OCI-LY1 (cell line): Measurements from ENCODE around the gene SURF4.

Experiments used
- H2AFZ ChIP-seq: fragments of 200-600 bp; sonication (generic), shearing (Covaris generic); 2 replicates; pipeline ENCODE4 v1.6.0; 2014; ENCODE audit warnings: antibody characterized with exemption, mild to moderate bottlenecking, low read length
- H3F3A ChIP-seq: fragments of 200-600 bp; sonication (generic), shearing (Covaris generic); 2 replicates; pipeline ENCODE4 v1.6.0; 2014; ENCODE audit warnings: mild to moderate bottlenecking, antibody characterized with exemption, low read length, moderate library complexity; ENCODE audit not compliant: insufficient read depth
- H3K27ac ChIP-seq: fragments of 200-600 bp; sonication (generic); 2 replicates; pipeline ENCODE4 v1.5.1; 2014; ENCODE audit warnings: low read length, mixed run types, mild to moderate bottlenecking, low read depth; ENCODE audit not compliant: poor library complexity, severe bottlenecking
- H3K27me3 ChIP-seq: fragments of 200-600 bp; sonication (generic); 2 replicates; pipeline ENCODE4 v1.6.0; 2014; ENCODE audit warnings: antibody characterized with exemption, mild to moderate bottlenecking, low read length, moderate library complexity; ENCODE audit not compliant: insufficient read depth
- H3K36me3 ChIP-seq: fragments of 200-600 bp; sonication (generic); 2 replicates; pipeline ENCODE4 v1.6.1; 2014; ENCODE audit warnings: mild to moderate bottlenecking, antibody characterized with exemption, low read length, moderate library complexity, mixed read lengths; ENCODE audit not compliant: insufficient read depth
- H3K4me1 ChIP-seq: fragments of 200-600 bp; sonication (generic); 2 replicates; pipeline ENCODE4 v1.5.1; 2014; ENCODE audit warnings: mild to moderate bottlenecking, low read length, moderate library complexity; ENCODE audit not compliant: insufficient read depth, severe bottlenecking
- H3K4me2 ChIP-seq: fragments of 200-600 bp; sonication (generic), shearing (Covaris generic); 2 replicates; pipeline ENCODE4 v1.6.1; 2014; ENCODE audit warnings: low read length
- H3K4me3 ChIP-seq: fragments of 200-600 bp; sonication (generic); 2 replicates; pipeline ENCODE4 v1.5.1; 2014; ENCODE audit warnings: low read length, low read depth, mild to moderate bottlenecking, mixed read lengths; ENCODE audit not compliant: poor library complexity, severe bottlenecking
- H3K79me2 ChIP-seq: fragments of 200-600 bp; shearing (Covaris generic); 2 replicates; pipeline ENCODE4 v1.6.1; 2016; ENCODE audit warnings: mixed run types, low read length, mixed read lengths; ENCODE audit not compliant: insufficient read depth
- H3K9ac ChIP-seq: fragments of 200-600 bp; sonication (generic), shearing (Covaris generic); 2 replicates; pipeline ENCODE4 v1.6.1; 2014; ENCODE audit warnings: mild to moderate bottlenecking, low read length, mixed read lengths
- H3K9me2 ChIP-seq: fragments of 200-600 bp; sonication (generic), shearing (Covaris generic); 2 replicates; pipeline ENCODE4 v1.6.1; 2014; ENCODE audit warnings: low read depth, mild to moderate bottlenecking, low read length, mixed read lengths
- H3K9me3 ChIP-seq: fragments of 200-600 bp; shearing (Covaris generic); 2 replicates; pipeline ENCODE4 v1.6.1; 2014; ENCODE audit warnings: low read length, mixed read lengths
- H4K20me1 ChIP-seq: fragments of 200-600 bp; sonication (generic), shearing (Covaris generic); 2 replicates; pipeline ENCODE4 v1.6.0; 2016; ENCODE audit warnings: mild to moderate bottlenecking, low read length; ENCODE audit not compliant: insufficient read depth
- CTCF ChIP-seq: fragments of 200-600 bp; sonication (generic), shearing (Covaris generic); IDR thresholded peaks from 2 replicates; pipeline ENCODE4 v1.5.1; 2017; ENCODE audit warnings: mild to moderate bottlenecking, antibody characterized with exemption, low read length, moderate library complexity, mixed read lengths
- EZH2 ChIP-seq: fragments of 200-600 bp; sonication (generic), shearing (Covaris generic); IDR thresholded peaks from 2 replicates; pipeline ENCODE4 v1.8.0; 2017; ENCODE audit warnings: borderline replicate concordance, mixed run types, mild to moderate bottlenecking, antibody characterized with exemption, low read length, moderate library complexity, mixed read lengths

The SURF4 gene

GRCh38 chr9:133345596-133345995 lies 30.3 kb downstream of the SURF4 start:
- Histone ChIP-seq H3K4me3 (no peak overlapping the region), H3K9me3 (no peaks in the 10 kb centered on the region), H3K4me1 (peaks cover 35% of the 10 kb centered on the region), H3K9ac (no peak overlapping the region), H3K9me2 (no peaks in the 10 kb centered on the region), H3K4me2 (no peak overlapping the region), H3K79me2 (peaks cover 13% of the 10 kb centered on the region), H2AFZ (no peak overlapping the region), H3F3A (peaks cover 6% of the 10 kb centered on the region; the same call in 1 of the 2 replicates), H4K20me1 (no peaks in the 10 kb centered on the region), H3K27ac (no peak overlapping the region), H3K36me3 (peaks cover 76% of the 10 kb centered on the region), H3K27me3 (no peaks in the 10 kb centered on the region)
- TF ChIP-seq CTCF (no peak), EZH2 (no peak)

- Histone ChIP-seq H3K27ac (no peak overlapping the region), H3K4me2 (no peak overlapping the region), H4K20me1 (no peaks in the 10 kb centered on the region), H3F3A (0 out of 2 replicates have a peak, but pooled peaks cover 2% of the 10 kb centered on the region), H3K9me2 (no peaks in the 10 kb centered on the region), H3K27me3 (no peaks in the 10 kb centered on the region), H3K9ac (no peak overlapping the region), H3K79me2 (peaks cover 13% of the 10 kb centered on the region), H3K36me3 (peaks cover 76% of the 10 kb centered on the region), H2AFZ (no peak overlapping the region), H3K4me3 (no peak overlapping the region), H3K4me1 (peaks cover 35% of the 10 kb centered on the region), H3K9me3 (no peaks in the 10 kb centered on the region)
- no peak for TF ChIP-seq EZH2
- no peak for TF ChIP-seq CTCF
Measured at GRCh38 chr9:133344979-133345378, 30.9 kb downstream of the SURF4 start.

- TF ChIP-seq CTCF (no peak), EZH2 (no peak)
- Histone ChIP-seq H3K9me2 (no peaks in the 10 kb centered on the region), H3K79me2 (peaks cover 10% of the 10 kb centered on the region), H3K27ac (no peak overlapping the region), H3K9me3 (no peaks in the 10 kb centered on the region), H4K20me1 (no peaks in the 10 kb centered on the region), H3K4me2 (no peak overlapping the region), H3F3A (no peaks in the 10 kb centered on the region), H3K36me3 (peaks cover 76% of the 10 kb centered on the region), H3K4me3 (no peak overlapping the region), H3K9ac (no peak overlapping the region), H3K4me1 (peaks cover 26% of the 10 kb centered on the region), H3K27me3 (no peaks in the 10 kb centered on the region), H2AFZ (no peak overlapping the region)
Measured at GRCh38 chr9:133344071-133344470, 31.8 kb downstream of the SURF4 start.
